ENCODE data around the gene TMEM235.
A peak's percentile ranks its signal among the peaks of the same experiment; 100 is the strongest.
"Not testable (repeated sequence)": the region's sequence is repeated elsewhere in the genome, so short reads cannot be mapped to it uniquely, and the experiment has no call there.

Gene TMEM235

GRCh38 chr17:78219396-78220150 lies 11.9 kb upstream of the TMEM235 start:
- no peak for DNase-seq

- DNase-seq = no peak
These were observed 8.4 kb upstream of the TMEM235 start for GRCh38 chr17:78223061-78223460.

- DNase-seq = no peak
These were observed 7.7 kb upstream of the TMEM235 start for GRCh38 chr17:78223765-78224164.

- DNase-seq = no peak
These were observed 7.0 kb upstream of the TMEM235 start for GRCh38 chr17:78224231-78225087.

- no peak for DNase-seq
These were observed 6.2 kb upstream of the TMEM235 start for GRCh38 chr17:78225088-78225865.

GRCh38 chr17:78226055-78226758 lies 5.2 kb upstream of the TMEM235 start:
- DNase-seq = peak; percentile 51

GRCh38 chr17:78226759-78227454 lies 4.5 kb upstream of the TMEM235 start:
- peak; percentile 93 for DNase-seq

GRCh38 chr17:78227455-78227916 lies 3.9 kb upstream of the TMEM235 start:
- DNase-seq = peak; percentile 97

- no peak for DNase-seq
These were observed 3.3 kb upstream of the TMEM235 start for GRCh38 chr17:78228176-78228575.

GRCh38 chr17:78230252-78230962 lies 1.0 kb upstream of the TMEM235 start:
- no peak for DNase-seq

GRCh38 chr17:78231991-78232858 lies 794 bp downstream of the TMEM235 start:
- DNase-seq = peak; percentile 41

GRCh38 chr17:78232859-78233173 lies 1.4 kb downstream of the TMEM235 start:
- no peak for DNase-seq

- DNase-seq = no peak
These were observed 2.2 kb downstream of the TMEM235 start for GRCh38 chr17:78233678-78234077.

- no peak for DNase-seq
These were observed 2.9 kb downstream of the TMEM235 start for GRCh38 chr17:78234261-78234865.

- DNase-seq = not testable (repeated sequence)
These were observed 3.6 kb downstream of the TMEM235 start for GRCh38 chr17:78235022-78235421.

GRCh38 chr17:78235885-78236284 lies 4.5 kb downstream of the TMEM235 start:
- no peak for DNase-seq

- no peak for DNase-seq
These were observed 5.1 kb downstream of the TMEM235 start for GRCh38 chr17:78236362-78237127.

GRCh38 chr17:78237401-78238012 lies 6.1 kb downstream of the TMEM235 start:
- no peak for DNase-seq

Data from DMS53 (cell line).